ENCODE results near the gene ADD2. TPM values are rescaled to one million over a fixed set of nuclear protein-coding genes. Genes with fewer than 3 reads are reported as not detected.

Gene ADD2, protein sequence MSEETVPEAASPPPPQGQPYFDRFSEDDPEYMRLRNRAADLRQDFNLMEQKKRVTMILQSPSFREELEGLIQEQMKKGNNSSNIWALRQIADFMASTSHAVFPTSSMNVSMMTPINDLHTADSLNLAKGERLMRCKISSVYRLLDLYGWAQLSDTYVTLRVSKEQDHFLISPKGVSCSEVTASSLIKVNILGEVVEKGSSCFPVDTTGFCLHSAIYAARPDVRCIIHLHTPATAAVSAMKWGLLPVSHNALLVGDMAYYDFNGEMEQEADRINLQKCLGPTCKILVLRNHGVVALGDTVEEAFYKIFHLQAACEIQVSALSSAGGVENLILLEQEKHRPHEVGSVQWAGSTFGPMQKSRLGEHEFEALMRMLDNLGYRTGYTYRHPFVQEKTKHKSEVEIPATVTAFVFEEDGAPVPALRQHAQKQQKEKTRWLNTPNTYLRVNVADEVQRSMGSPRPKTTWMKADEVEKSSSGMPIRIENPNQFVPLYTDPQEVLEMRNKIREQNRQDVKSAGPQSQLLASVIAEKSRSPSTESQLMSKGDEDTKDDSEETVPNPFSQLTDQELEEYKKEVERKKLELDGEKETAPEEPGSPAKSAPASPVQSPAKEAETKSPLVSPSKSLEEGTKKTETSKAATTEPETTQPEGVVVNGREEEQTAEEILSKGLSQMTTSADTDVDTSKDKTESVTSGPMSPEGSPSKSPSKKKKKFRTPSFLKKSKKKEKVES
- total RNA-seq: 1 to 10 TPM in 2 of 4 donors, under 1 TPM in 2; 0.40 to 1.9 (median 1.1) TPM

DNA sequence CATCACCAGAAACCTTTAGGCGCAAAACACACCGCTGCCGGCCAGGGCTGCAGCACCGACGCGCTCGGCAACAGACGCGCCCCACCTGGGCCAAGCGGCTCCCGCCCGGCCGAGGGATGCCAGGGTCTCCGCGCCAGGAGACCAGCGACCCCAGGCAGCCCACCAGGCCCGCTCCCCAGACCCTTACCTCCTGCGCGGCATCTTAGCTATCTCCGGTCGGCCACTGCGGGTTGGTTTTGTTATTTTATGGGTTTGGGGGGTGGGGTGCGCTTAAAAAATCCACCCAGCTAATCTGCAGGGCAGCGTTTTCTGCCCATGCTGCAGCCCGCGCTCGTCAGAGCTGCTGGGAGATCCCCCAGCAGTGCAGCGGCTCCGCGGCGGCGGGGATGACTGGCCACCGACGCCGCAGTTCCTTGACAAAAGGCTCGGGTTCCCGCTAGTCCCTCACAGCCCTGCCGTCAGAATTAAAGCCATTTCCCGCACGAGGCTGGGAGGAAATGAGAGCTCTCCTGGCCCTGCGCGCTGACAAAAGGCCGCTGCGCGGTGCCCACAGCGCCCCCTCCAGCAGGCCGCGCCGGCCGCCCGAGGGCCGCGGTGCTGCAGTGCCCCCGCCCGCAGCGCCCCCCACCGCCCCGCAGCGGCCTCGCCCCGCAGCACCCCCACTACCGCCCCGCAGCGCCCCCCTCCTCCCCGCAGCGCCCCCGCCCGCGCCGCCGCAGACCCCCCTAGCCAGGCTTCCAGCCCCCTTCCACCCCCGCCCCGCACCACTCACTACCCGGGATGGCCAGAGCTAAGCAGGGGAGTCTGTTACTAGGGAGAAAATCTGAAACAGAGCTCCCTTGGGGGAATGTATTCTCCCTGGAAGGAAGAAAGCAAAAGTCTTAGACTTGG is at the start of gene ADD2:
Gene ADD2 (minus strand): TSS at position 502 of the 891 bp plus-strand sequence. CDS start 61,792 bp downstream, outside the sequence.
- 0% methylated on average over 35 of the region's 74 CpGs; no CpG with 5 or more reads in 1 of the 2 donors for WGBS, 2 donors (ENCODE audit: low coverage in 1 of 2)
- Histone ChIP-seq H3K36me3 (no peaks in the 10 kb centered on the region), H3K4me3 (peak within 1 kb of the TSS in 3 of 4 donors; percentile 10 to 44 (median 25)), H3K27ac (no peak within 1 kb of the TSS), H3K27me3 (peaks cover 94% of the 10 kb centered on the region), H3K9me3 (no peaks in the 10 kb centered on the region), H3K4me1 (peaks cover 3 to 15% (median 13%) of the 10 kb centered on the region in 4 donors)
- intact Hi-C loops (cut with DNase I; ENCODE audit: low total_unique reads): no loop called here
- in situ Hi-C loops (cut with MboI; ENCODE audit: low pct_ligation_motif_present in 1 of 4, low pct_unique_long_range_greater_than_20kb in 1 of 4, low sequenced_read_pairs in 3 of 4): no loop called here
- DNase-seq: peak; percentile 9
- TF ChIP-seq, protein P1, sequence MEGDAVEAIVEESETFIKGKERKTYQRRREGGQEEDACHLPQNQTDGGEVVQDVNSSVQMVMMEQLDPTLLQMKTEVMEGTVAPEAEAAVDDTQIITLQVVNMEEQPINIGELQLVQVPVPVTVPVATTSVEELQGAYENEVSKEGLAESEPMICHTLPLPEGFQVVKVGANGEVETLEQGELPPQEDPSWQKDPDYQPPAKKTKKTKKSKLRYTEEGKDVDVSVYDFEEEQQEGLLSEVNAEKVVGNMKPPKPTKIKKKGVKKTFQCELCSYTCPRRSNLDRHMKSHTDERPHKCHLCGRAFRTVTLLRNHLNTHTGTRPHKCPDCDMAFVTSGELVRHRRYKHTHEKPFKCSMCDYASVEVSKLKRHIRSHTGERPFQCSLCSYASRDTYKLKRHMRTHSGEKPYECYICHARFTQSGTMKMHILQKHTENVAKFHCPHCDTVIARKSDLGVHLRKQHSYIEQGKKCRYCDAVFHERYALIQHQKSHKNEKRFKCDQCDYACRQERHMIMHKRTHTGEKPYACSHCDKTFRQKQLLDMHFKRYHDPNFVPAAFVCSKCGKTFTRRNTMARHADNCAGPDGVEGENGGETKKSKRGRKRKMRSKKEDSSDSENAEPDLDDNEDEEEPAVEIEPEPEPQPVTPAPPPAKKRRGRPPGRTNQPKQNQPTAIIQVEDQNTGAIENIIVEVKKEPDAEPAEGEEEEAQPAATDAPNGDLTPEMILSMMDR (IDR thresholded peaks at IDR 0.05): peak in 1 of 5 experiments; percentile 9
- no peak for TF ChIP-seq POLR2A (IDR thresholded peaks at IDR 0.05)

DNA sequence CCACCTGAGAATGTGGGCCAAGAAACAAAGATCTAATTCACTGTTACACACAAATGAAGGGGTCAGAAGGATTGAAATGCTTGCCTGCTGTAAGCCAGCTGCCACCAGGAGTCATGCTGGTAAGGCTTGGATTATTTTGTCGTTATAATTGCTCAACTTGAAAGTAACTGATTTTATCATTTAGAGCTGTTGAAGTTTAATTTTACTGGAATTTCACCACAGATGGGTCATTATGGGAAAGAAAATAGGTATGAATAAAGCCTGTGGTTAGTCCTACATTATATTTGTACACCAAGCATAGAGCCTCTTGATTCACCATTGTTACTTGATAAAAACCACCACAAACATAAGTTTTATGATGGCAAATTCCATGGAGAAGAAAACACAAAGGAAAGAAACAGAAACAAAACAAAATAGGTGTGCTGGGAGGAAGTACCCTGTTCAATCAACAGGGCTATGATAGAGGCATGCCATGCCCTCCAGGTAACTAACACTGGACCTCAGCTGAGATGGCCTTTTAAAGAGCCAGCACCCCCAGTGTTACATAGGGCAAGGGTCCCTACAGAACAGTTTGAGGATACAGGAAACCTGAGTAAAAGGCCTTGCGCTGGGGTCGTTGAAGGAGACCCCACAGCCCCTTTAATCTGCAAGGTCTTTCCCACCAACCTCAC is 49.4 kb upstream of the ADD2 start:
- peaks cover 16% of the 10 kb centered on the region for H3K27me3 ChIP-seq
- no peak for TF ChIP-seq POLR2A (IDR thresholded peaks at IDR 0.05)
- TF ChIP-seq, protein P1 (IDR thresholded peaks at IDR 0.05): no peak
- no peak for TF ChIP-seq POLR2AphosphoS5 (IDR thresholded peaks at IDR 0.05)
- TF ChIP-seq EP300 (IDR thresholded peaks at IDR 0.05; ENCODE audit: low read depth): no peak
- intact Hi-C loops (cut with DNase I; ENCODE audit: low total_unique reads): no loop called here
- no peaks in the 10 kb centered on the region for H3K36me3 ChIP-seq
- no peak overlapping the region for H3K4me3 ChIP-seq
- H3K4me1 ChIP-seq: no peaks in the 10 kb centered on the region
- no peak for DNase-seq
- no peak overlapping the region for H3K27ac ChIP-seq
- in situ Hi-C loops (cut with MboI; ENCODE audit: low pct_ligation_motif_present in 1 of 4, low pct_unique_long_range_greater_than_20kb in 1 of 4, low sequenced_read_pairs in 3 of 4): no loop called here
- H3K9me3 ChIP-seq: no peaks in the 10 kb centered on the region
- WGBS, 2 donors (ENCODE audit: low coverage in 1 of 2): 67 to 81% methylated on average over 1 to 3 of the region's 3 CpGs

DNA sequence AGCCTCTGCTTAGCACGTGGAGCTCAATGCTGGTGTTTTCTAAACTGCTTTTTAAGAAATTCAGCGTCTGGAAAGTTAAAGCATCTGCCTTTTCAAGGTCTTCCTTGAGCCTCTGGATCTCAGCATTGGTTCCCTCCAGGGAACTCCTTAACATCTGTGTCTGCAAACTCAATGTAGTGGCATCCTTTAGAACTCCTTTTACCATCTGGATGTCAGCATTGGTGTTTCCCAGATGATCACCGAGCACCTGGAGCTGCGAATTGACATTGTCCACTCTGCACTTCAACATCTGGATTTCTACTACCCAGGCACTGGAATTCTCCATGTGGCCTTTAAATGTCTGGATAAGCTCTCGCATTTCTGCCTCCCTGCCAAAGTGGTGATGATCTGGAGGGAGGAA is 48.7 kb upstream of the ADD2 start:
- H3K9me3 ChIP-seq: no peaks in the 10 kb centered on the region
- no peak overlapping the region for H3K4me3 ChIP-seq
- no peaks in the 10 kb centered on the region for H3K4me1 ChIP-seq
- intact Hi-C loops (cut with DNase I; ENCODE audit: low total_unique reads): no loop called here
- H3K27me3 ChIP-seq: peaks cover 16% of the 10 kb centered on the region
- 71 to 76% methylated on average over 5 of the region's 5 CpGs for WGBS, 2 donors (ENCODE audit: low coverage in 1 of 2)
- in situ Hi-C loops (cut with MboI; ENCODE audit: low pct_ligation_motif_present in 1 of 4, low pct_unique_long_range_greater_than_20kb in 1 of 4, low sequenced_read_pairs in 3 of 4): no loop called here
- no peak for DNase-seq
- H3K36me3 ChIP-seq: no peaks in the 10 kb centered on the region
- no peak overlapping the region for H3K27ac ChIP-seq
- TF ChIP-seq, protein P1 (IDR thresholded peaks at IDR 0.05): no peak
- no peak for TF ChIP-seq POLR2AphosphoS5 (IDR thresholded peaks at IDR 0.05)
- no peak for TF ChIP-seq POLR2A (IDR thresholded peaks at IDR 0.05)
- no peak for TF ChIP-seq EP300 (IDR thresholded peaks at IDR 0.05; ENCODE audit: low read depth)

All from transverse colon (tissue), 4 donors.